HG03045 (cell line): ENCODE measurements around the gene BMS1.
"Not testable (repeated sequence)": the region's sequence is repeated elsewhere in the genome, so short reads cannot be mapped to it uniquely, and the experiment has no call there.

Experiments used
- ATAC-seq: cut with Tn5 transposase; IDR thresholded peaks from one replicate; pipeline ENCODE4 v1.9.1; 2021; ENCODE audit warnings: mild to moderate bottlenecking, moderate library complexity; ENCODE audit not compliant: unreplicated experiment

BMS1 gene

DNA sequence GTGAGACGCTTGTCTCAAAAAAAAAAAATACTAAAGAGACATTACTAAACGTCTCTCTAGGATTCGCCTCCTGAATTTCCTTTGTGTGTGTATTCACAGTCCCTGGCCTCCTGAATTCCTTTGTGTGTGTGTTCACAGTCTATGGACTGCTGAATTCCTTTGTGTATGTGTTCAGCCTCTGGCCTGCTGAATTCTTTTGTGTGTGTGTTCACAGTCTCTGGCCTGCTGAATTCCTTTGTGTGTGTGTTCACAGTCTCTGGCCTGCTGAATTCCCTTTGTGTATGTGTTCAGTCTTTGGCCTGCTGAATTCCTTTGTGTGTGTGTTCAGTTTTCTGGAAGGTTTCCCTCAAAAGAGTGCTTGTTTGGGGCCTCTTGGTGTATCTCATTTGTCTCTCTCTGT lies 8.2 kb downstream of the BMS1 start:
- no peak for ATAC-seq

DNA sequence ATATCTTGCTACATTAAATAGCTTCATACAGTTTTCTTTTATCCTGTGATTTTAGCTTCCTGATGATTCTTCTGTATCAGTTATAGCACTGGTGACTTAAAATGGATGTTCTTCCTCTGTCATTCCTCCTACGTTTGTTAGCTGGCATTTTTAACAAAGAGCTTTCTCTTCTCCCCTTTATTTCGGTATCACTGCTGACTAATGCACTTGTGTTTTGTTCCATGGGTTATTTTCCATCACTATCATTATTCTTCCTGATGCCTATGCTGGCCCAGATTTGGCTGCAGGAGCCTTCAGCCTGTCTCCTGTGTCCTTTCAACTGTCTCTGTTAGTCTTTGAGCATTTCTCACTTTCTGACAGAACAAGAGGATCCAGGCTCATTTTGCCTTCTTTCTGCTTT lies 13.1 kb downstream of the BMS1 start:
- no peak for ATAC-seq

DNA sequence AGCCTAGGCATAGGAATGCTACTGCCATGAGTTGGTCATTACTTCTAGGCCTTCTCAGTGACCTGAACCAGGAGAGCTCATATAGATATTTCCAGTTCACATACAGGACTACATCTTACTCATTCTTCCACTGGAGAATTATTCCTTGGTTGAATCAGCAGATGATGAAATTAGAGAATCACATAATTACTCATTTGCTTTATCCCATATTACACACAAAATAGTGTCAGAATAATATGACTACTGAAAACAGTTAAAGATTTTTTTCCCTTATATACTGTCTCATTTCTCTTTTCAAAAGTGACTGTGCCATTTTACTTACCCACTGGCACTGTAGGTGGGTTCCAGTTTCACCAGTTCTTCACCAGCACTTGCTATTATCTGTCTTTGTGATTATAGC lies 18.5 kb downstream of the BMS1 start:
- ATAC-seq, result no peak

DNA sequence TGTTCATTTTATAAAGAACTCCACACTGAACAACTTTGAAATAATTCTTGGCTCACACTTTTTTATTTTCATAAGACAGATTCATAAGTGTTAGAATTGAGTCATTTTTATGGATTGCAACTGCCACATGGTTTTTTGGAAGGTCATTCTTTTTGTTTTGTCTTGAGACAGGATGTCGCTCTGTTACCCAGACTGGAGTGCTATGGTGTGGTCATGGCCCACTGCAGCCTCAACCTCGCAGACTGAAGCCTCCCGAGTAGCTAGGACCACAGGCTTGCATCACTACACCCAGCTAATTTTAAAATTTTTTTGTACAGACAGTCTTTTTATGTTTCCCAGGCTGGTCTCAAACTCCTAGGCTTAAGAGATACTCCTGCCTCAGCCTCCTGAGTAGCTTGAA lies 20.3 kb downstream of the BMS1 start:
- ATAC-seq, result no peak

DNA sequence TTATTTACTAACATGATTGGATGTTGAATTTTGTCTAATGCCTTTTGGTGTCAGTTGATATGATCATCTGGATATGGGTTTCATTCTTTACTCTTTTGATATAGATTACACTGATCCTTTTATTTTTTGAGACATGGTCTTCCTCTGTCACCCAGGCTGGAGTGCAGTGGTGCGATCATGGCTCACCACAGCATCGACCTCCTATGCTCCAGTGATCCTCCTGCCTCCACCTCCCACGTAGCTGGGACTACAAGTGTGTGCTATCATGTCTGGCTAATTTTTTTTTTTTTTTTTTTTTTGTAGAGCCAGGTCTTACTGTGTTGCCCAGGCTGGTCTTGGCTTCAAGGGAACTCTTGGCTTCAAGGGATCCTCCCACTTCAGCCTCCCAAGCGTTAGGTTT lies 27.1 kb downstream of the BMS1 start:
- no peak for ATAC-seq

DNA sequence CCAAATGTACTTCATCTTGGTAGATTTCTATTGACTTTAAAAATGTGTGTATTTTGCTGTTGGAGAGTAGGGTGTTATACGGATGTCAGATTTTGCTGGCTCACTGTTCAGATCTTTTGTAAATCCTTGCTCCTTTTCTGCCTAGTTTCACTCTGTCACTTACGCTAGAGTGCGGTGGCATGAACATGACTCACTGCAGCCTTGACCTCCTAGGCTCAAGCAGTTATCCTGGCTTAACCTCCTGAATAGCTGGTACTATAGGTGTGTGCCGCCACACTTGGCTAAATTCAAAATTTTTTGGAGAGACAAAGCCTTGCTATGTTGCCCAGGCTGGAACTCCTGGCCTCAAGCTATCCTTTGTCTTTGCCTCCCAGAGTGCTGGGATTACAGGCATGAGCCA lies 29.4 kb downstream of the BMS1 start:
- no peak for ATAC-seq

DNA sequence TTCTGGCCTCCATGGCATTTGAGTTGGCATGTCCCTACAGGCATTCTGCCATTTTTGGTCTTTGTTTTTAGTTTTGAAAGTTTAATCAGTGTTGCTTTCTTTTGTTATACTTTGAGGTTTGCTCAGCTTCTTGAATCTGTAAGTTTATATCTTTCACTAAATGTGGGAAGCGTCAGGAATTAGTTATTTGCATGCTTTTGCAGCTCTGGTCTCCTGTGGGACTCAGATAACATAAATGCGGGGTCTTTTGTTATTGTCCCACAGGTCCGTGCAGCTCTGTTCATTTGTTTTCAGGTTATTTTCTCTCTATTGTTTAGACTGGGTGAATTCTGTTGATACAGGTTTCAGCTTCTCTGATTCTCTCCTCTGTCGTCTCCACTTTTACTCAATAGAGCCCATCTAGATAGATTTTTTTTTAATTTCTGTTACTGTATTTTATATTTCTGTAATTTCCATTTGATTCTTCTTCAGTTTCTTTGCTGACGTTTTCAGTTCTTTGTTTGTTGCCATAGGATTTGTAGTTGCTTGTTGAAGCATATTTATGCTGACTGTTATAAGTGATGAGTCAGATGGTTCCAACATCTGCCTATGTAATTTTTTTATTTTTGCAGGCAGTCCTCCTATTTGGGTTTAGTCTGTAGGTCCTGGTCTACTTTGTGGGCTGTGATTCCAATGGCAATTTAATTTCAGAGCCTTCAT lies 31.5 kb downstream of the BMS1 start:
- ATAC-seq, result not testable (repeated sequence)

DNA sequence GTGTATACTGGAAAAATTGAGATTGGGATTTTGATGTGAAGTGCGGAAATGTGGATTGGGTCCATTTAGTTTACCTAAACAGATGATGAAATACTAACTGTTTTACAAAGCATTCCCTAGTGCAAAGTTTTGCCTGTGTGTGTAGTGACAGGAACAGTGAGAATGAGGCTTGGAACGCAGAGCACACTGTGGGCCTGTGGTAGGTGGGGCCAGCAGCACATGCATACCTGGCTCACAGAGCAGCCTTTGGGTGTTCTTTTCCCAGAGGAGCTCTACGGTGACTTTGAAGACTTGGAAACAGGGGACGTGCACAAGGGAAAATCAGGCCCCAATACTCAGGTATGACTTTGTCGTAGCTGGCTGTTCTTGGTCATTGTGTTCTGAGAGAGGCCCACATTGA lies 33.7 kb downstream of the BMS1 start:
- ATAC-seq, result not testable (repeated sequence)

DNA sequence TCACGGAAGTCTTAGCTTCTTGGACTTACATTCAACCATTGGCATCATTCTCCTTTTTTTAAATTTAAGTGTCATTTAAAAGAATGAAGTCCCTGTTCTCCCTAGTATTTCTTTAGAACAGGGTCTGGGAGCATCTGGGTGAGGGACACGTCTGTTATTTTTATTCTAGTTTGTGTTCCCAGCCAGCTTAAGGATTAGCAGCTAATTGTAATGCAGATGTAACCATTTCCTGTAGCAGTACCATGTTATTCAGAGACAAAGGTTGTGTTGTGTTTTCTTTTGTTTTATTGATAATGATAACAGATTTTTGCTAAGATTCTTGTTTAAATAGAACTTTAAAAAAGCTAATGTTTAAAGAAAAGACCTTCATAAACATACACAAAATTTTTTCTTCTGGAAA lies 34.3 kb downstream of the BMS1 start:
- no peak for ATAC-seq

DNA sequence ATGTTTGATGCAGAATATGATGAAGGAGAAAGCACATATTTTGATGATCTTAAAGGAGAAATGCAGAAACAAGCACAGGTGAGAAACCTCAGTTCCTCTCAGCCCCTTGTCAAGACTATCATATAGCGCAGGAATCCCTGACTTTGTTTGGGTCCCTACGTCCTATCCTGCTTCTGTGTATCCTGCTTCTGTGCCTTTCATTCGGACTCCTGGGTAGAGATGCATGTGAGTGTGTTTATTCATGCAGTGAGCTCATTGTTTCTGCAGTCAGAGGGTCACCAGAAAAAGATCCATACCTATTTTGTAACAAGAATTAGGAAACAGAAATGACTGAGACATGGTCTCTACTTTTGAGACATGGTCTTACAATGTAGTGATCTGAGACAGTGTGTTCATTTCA lies 34.8 kb downstream of the BMS1 start:
- not testable (repeated sequence) for ATAC-seq

DNA sequence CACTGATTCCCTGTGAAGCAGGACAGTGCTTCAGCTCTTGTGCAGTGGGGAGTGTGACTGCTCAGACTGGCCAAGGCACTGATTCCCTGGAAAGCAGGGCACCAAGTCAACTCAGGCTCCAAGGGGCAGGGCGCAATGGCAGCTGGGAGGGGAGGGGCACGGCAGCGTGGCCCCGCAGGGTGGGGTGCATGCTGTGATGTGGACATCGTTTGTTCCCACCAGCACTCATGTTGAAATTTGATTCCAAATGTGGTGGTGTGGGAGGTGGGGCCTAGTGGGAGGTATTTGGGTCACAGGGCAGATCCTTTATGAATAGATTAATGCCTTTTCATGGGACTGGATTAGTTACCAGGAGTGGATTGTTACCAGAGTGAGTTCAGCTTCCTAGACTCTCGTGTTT lies 44.2 kb downstream of the BMS1 start:
- ATAC-seq, result not testable (repeated sequence)

DNA sequence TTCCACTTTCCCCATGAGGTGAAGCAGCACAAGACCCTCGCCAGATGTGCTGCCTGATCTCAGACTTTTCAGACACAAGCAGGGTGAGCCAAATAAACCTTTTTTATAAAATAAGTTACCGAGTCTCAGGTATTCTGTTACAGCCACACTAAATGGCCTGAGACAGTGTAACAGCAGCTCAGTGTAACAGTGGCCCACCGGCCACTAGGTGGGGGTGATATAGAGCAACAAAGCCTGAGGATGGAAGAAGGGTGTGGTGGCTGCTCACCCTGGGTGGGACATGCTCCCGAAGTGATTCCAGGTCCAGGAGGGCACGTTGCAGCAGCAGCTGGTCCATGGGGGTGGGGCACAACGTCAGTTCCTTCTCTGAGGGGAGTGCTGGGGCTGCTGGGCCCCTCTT lies 44.6 kb downstream of the BMS1 start:
- no peak for ATAC-seq

DNA sequence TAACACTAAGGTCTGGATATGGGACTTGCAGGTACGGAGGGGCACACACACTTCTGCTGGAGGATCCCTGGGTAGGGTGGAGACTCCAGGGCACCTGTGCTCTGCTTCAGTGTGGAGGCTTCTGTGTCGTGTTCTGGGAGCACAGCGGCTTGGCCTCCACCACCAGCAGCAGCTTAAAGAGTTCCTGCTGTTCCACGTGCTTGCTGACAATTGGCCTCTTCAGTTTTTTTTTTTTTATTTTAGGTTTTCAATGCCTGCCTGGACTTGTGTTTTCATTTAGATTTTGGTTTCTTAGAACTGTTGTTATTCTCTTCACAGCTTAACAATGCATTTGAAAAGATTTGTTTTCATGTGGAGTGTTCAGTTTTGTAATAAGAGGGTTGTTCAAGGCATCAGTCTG lies 45.8 kb downstream of the BMS1 start:
- ATAC-seq, result not testable (repeated sequence)

DNA sequence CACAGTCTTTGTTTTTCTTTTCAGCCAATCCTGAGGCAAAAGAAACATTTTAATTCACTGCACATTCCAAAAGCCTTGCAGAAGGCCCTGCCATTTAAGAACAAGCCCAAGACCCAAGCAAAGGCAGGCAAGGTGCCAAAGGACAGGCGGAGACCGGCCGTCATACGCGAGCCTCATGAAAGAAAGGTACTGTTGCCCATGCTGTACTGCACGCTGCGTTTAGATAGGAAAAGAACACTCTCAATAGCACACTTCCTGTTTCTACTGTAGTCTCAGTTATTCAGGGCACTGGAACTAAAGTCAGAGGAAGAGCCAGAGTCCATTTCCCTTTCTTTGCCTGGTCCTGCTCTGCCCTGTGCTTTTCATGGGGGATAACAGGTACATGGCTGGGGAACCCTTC lies 47.6 kb downstream of the BMS1 start:
- ATAC-seq, result no peak

DNA sequence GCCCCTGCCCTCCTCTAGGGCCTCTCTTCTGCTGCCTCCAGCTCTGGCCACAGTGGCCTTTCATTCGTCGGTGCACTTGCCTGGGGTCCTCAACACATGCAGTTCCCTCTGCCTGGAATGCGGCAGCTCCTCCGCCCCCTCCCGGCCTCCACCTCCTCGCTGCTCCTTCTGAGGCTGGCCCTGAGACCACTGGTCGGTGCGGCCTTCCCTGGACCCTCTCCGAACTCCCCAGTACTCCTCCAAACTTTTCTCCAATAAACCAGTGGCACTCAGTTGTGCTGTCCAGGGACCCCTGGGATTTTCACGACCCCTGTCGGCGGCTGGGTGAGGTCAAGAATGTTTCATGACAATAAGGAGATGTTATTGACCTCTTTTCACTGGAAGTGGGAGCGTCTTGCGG lies 53.5 kb downstream of the BMS1 start:
- ATAC-seq, result no peak

DNA sequence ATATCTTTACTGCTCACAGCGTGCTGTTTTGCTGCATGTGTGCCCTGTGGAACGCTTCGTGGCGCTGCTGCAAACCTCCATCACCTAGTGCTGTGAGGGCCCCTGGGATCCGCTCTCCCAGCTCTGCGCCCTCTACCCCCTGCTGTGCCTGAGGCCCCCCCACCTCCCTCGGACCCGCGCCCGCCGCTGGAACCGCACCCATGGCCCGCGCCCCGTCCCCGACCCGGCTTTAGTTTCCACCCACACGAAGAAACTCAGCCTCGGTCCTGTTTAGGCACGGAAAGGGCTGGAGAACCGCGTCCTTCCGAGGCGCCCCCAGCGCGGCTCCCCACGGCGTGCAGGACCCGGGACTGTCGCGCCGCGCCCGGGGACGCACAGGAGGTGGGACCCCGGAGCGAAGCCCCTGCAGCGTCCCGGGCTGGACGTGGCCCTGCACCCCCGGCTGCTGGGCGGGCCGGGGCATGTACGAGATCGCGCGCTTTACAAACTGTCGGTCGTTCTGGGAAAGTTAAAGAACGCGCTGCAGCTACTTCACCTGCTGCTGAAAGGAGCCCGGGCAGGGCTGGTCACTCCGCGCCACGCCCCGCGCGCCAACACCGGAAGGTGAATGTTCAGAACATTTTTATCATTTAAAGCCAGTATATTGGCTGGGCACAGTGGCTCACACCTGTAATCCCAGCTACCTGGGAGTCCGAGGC lies 54.3 kb downstream of the BMS1 start:
- no peak for ATAC-seq

DNA sequence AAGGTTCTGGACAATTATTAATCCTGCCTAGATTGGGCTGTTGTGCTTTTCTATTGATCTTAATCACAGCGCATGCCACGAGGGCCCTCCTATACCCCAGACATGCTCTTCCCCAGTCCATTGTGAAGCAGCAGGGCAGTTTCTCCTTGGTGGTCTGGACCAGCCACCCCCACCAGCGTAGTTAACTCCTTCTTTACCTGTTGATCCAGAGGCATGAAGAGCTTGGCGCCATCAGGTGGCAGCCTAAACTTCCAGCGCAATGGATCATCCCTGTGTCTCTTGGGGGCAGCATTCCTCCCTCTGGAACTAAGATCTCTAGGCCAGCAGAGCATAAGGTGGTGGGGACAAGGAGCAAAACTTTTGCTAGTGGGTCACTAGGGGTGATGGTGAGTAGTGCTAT lies 62.2 kb downstream of the BMS1 start:
- ATAC-seq, result not testable (repeated sequence)

DNA sequence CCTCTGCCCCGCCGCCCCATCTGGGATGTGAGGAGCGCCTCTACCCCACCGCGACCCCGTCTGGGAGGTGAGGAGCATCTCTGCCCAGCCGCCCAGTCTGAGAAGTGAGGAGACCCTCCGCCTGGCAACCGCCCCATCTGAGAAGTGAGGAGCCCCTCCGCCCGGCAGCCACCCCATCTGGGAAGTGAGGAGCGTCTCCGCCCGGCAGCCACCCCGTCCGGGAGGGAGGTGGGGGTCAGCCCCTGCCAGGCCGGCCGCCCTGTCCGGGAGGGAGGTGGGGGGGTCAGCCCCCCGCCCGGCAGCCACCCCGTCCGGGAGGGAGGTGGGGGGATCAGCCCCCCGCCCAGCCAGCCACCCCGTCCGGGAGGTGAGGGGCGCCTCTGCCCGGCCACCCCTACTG lies 64.7 kb downstream of the BMS1 start:
- ATAC-seq, result not testable (repeated sequence)

DNA sequence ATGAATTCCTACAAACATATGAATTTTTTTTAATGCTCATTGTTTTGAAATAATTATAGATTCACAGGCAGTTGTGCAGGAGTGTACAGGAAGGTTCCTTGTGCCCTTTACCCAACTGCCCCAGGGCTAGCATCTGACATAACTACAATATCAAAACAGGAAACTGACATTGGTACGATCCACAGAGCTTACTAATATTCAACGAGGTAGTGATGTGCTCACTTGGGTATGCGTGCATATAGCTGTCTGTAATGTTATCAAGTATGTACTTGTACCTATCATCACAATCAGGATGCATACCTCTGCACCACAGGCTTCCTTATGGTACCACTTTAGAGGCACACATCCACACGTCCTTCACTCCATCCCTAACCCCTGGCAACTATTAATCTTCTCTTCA lies 68.3 kb downstream of the BMS1 start:
- ATAC-seq, result no peak

DNA sequence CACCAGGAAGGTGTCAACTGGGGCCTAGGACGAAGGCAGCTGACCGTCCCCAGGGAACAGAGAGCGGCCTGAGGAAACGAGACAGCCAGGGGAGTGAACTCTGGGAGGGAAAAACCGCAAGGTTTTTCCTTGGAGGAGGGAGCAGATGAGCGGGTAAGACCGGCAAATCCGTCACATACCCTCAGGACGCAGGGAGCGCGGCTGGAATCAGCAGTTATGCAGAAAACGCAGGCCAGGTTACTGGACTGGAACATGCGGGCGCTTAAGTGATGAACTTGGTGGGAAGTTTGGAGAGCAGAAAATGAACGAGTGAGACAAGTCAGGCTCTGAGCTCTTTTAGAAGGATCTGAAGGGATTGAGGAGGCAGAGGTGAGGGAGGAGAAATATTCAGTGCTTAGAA lies 76.7 kb downstream of the BMS1 start:
- ATAC-seq, result no peak

DNA sequence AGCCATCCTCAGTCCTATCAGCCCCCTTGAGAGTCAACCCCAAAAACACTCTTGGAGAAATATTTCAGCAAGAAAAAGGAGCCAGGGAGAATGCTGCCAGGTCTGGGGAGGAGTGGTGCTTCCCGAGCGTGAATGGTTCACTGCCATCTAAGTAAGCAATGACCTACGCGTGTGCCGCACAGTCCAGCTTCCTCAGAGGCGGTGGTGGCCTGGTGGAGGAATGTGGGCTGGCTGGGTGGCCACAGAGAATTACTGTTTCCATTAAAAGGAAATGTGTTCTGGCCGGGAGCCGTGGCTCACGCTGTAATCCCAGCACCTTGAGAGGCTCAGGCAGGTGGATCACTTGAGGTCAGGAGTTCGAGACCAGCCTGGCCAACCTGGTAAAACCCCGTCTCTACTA lies 77.4 kb downstream of the BMS1 start:
- ATAC-seq, result not testable (repeated sequence)

DNA sequence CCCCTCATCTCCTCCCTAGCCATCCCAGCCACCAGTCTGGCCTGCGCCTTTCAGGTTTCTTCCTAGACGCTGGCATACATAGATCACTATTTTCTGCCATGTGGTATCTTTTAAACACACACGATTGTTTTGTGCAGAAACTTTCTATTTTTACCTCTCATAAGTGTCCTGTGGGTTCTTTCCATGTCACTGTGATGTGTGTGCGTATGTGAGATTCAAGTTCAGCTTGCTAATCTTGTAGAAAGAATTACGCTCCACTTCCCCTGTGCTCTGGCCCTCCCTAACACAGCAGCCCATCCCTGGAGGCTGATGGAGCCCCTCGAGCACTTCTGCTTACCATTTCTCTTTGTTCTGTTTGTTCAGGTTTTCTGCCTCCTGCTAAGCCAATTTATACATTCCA lies 80.2 kb downstream of the BMS1 start:
- ATAC-seq, result not testable (repeated sequence)

DNA sequence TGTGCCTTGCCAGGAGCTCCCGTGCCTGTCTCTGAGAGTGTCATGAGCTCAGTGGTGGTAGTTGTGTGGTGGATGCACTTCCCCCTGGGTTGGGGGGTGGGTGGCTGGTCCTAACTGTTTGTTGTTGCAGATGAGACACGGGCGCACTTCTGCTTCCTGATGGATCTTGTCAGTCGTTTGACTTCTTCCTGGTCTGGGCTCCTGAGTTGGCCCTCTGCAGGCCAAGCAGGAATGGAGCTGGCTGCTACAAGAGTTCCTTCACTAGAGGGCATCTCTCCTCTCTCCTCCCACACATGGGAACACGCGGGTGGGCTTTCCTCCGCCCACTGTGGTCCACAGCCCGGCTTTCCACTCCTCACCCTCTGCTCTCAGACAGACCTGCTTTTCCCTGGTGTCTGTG lies 82.0 kb downstream of the BMS1 start:
- no peak for ATAC-seq
